HG03432 (cell line): Measurements from ENCODE around the gene NOTCH4.
"Not testable (repeated sequence)": the region's sequence is repeated elsewhere in the genome, so short reads cannot be mapped to it uniquely, and the experiment has no call there.

Source experiments
- ATAC-seq: cut with Tn5 transposase; IDR thresholded peaks from one replicate; pipeline ENCODE4 v1.9.1; 2021; ENCODE audit warnings: mild to moderate bottlenecking, moderate library complexity; ENCODE audit not compliant: unreplicated experiment

NOTCH4 gene

DNA sequence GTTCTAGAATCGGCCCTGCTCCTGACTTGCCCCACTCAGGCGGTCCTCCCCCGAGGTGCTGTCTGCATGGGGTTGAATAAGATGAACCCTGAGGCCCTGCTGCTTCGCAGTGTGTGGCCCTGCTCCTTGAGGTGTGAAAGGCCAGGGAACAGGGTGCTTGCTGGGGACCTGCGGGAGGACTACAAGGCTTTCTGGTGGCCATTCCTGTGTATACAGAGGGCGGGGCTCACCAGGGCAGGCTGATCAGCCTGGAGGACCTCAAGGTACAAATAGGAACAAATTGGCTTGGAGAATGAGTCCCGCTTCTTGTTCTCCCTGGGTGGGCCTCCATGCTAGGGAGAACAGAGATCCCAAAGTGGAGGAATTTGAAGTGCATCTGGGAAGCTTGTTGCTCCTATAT, 5.7 kb downstream of the NOTCH4 start:
- ATAC-seq = no peak

DNA sequence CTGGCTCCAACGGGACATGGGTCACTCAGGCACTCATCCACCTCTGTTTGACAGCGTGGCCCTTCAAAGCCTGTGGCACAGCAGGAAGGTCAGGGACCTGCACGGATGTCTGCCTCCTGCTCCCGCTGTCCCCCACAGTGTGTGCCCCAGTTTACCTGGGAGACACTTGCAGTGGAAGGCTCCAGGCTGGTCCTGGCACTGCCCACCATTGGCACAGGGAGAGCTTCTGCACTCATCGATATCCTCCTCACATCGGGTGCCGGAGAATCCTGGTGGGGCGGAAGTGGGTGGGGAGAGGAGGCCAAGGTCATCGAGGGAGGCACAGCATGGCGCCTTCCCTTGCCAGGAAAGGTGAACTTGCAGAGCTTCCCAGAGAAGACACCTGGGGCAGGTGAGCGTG, 6.9 kb downstream of the NOTCH4 start:
- ATAC-seq = no peak

DNA sequence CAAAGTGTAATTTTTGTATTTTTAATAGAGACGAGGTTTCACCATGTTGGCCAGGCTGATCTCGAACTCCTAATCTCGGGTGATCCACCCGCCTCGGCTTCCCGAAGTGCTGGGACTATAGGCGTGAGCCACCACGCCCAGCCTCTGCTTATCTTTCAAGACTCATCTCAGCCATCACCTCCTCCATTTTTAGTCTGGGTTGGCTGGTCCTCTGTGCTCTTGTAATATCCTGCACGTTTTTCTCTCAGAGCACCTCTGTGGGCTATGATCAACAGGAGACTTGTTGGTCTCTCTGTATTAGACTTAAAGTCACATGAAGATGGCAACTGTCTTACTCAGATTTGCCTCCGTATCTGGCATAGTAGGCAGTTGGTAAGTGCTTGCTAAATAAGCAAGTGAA, 7.6 kb downstream of the NOTCH4 start:
- no peak for ATAC-seq

DNA sequence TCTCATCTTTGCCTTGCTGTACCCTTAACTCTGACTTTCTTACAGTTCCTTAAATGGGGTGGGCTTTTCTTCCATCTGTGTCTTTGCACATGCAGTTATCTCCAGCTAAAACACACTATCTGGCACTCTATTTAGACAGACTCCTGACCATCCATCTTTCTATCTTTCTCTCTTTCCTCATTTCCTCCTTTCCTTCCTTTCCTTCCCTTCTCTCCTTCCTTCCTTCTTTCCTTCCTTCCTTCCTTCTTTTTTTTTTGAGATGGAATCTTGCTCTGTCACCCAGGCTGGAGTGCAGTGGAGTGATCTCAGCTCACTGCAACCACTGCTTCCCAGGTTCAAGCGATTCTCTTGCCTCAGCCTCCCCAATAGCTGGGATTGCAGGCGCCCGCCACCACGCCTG, 8.2 kb downstream of the NOTCH4 start:
- ATAC-seq = no peak

- no peak for ATAC-seq
Observed at GRCh38 chr6:32214126-32214525, 9.7 kb downstream of the NOTCH4 start.

GRCh38 chr6:32213649-32214048, 10.2 kb downstream of the NOTCH4 start:
- no peak for ATAC-seq

DNA sequence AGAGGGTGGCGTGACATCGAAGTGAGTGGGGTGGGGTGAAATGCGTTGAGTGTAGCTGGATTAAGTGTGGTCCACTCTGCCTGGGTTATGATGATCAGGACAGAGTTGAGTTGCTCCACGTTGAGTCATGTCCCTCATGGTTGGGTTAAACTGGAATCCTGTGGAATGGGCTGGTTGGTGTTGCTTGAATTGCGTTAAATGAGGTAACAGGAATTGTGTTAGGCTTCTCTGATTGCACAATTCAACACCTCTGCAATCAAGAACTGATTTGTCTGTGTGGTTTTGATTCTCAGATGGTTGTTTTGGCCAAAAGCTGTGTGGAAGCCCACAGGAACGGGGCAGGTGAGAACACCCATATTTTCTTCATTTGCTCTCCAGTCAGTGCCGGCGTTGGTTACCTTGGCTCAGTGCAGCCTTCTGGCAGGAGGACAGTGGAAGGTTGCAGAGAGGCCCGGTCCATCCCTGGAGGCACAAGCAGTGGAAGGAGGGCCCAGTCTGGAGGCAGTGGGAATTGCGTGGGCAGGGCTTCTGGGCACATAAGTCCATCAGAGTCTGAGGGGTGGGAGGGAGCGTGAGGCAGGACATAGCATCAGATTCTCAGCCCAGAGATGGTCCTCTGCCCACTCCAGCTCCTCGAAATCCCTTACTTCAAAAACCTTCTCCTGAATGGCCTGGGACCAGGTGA, 11.6 kb downstream of the NOTCH4 start:
- no peak for ATAC-seq

DNA sequence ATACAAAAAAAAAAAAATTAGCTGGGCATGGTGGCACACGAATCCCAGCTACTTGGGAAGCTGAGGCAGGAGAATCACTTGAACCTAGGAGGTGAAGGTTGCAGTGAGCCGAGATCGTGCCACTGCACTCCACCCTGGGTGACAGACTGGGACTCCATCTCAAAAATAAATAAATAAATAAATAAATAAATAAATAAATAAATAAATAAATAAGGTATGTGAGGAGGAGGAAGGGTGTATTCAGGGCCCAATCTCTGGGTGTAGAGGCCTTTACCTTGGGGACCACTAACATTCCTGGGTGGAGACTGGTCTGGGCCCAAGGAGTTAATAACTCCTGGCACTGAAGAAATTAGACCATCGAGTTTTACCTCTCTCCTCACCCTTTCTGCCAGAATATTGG, 12.4 kb downstream of the NOTCH4 start:
- not testable (repeated sequence) for ATAC-seq

DNA sequence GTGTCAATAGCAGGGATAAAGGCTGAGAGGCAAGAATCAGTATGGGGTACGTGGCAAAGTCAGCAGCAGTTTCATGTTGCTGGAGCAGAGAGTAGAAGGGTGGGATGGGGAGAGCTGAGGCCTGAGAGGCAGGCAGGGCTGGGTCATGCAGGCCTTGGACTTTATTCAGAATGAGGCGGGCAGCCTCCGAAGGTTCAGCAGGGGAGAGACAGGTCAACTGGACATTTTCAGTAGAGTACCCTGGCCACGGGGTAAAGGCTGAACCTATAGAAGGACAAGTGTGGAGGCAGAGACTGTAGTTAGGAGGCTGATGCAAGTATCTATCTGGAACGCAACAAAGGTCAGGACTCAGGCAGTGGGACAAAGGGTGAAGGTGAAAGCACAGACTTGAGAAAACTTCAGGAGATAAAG, 13.7 kb downstream of the NOTCH4 start:
- ATAC-seq = no peak

GRCh38 chr6:32208996-32209395, 14.9 kb downstream of the NOTCH4 start:
- ATAC-seq = no peak

GRCh38 chr6:32204268-32204715, 19.6 kb downstream of the NOTCH4 start:
- ATAC-seq = no peak

DNA sequence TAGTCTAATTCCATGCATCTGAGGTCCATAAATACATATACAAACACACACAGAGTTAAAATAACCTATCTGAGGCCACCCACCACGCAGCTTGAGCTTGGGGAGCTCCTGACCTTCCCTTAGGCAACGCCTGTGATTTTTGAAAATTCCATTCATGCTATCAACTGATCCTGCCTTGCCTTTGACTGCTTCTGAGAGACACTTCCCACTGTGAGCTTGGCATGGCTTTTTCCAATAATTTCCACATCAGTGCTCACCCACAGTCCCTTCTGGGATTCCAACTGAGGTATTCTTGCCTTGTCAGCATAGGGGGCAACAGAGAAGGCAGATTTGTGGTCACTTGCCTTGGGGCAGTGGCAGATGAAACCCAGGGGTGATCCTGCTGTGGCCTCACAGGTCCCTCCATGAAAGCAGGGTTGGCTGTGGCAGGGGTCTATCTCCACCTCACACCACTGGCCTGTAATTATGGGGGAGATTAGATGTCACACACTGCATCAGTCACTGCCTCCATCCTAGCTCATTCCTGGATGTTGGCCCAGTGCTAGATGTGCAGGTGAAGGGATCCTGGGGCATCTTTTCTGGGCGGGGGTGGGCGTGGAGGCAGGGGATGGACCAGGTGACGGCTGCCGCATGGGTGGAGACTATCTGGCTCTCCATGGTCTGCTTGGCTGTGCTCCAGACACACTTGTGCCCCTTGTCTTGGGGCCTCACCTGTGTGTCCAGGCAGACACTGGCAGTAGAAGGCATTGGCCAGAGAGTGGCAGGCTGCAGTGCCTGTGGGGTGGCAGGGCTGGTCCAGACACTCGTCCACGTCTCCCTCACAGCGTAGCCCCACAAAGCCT, 20.2 kb downstream of the NOTCH4 start:
- ATAC-seq = no peak

DNA sequence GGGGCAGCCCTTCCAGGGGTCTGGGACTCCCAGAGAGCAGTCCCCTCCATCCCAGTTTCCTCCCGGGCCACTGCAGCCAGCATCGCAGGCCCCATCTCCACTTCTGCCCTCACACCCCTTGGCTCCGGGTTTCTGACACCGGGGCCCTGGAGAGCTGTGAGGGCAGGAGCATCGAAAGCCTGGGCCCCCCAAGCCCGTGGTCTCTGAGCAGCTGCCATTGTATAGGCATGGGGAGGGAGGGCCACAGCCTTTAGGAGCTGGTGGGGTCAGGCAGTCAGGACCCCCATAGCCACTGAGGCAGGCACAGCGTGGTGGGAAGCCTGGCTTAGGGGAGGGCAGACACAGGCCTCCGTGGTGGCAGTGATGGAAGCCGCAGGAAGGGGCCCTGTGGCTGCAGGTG, 21.7 kb downstream of the NOTCH4 start:
- ATAC-seq = no peak

DNA sequence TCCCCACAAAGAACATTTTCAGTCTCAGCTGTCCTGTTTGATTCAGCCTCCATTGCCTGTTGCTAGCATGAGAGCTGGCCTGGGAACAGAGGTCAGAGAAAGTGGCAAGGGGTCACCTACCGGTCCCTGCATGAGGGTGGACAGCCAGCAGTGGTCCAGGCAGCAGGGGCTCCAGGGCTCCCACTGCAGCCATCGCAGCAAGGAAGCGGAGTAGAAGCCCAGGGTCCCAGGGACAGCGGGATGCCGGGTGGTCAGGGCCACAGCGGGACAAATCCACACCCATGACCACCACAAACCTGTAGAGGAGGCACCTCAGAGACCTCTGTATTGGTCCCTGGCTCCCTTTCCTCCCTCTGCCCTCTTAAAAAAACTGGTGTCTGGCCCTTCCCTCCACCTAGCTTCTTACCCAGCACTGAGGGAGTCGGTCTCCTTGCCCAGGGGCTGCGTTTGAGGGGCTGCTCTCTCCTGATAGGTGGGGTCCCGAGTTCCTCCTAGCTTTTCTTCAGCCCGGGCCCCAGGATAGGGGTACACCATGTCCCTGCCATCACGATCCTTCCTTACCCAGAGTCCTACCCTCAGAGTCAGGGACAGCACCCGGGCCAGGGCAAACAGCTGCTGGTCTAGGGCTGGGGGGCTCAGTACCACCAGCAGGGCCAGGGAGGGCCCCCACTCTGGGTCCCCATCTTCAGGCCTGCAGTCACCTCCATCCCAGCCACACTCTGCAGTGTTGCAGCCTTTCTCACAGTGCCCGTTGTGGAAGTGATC, 23.0 kb downstream of the NOTCH4 start:
- no peak for ATAC-seq

GRCh38 chr6:32198866-32199265, 25.0 kb downstream of the NOTCH4 start:
- no peak for ATAC-seq

GRCh38 chr6:32198345-32198696, 25.5 kb downstream of the NOTCH4 start:
- no peak for ATAC-seq

- ATAC-seq = no peak
Observed at GRCh38 chr6:32196682-32197616, 26.9 kb downstream of the NOTCH4 start.

DNA sequence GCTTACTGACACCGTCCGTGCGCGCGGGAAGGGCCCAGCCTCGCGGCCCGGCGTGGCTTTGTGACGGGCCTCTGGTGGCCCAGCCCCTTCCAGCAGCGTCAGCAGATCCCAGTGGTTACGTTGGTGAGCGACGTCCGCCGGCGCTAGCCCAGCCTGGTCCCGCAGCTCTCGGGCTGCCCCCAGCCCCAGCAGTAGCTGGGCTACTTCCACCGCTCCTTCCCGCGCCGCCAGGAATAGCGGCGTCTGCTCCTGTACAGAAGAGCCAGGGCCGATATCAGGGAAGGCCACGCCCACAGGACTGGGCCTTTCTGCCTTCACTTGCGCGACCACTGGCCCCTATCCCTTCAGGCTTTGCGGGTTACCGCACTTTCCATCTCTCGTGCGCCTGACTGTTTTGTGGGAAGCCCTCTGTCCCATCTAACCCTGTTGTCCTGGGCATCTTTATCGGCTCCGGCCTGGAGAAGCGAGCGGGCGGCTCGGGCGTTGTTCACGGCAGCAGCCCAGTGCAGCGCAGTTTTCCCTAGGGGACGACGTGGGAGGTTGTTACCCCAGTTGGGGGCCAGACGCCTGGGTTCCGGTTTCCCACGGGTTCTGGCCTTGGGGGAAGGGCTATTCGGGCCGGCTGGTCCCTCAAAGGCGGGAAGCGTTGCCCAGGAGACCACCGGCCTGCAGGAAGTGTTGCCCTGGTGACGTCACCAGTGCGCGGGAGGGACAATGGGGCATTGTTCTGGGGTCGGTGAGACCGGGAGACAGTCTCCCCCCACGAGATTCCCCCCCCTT, 27.8 kb downstream of the NOTCH4 start:
- ATAC-seq = peak; percentile 78

DNA sequence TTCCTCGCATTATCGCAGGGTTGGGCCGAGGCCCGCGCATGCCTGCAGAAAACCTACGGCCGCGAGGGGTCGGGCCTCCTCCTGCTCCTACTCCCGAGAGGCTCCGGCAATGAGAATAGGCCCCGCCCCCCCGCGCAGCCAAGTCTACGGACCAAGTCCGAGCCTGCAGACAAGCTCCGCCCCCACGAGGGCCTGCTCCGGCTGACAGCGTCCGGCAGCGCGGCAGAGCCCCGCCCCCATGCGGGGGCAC, 28.3 kb downstream of the NOTCH4 start:
- peak; percentile 76 for ATAC-seq
